22Rv1 (cell line): ENCODE data around the gene TMSB4X.

ENCODE experiments used
- CTCF ChIP-seq: fragments of 450-650 bp; IDR thresholded peaks from 2 replicates; pipeline ENCODE4 v1.5.1; 2017; ENCODE audit warnings: mild to moderate bottlenecking
- ZFX ChIP-seq: fragments of 450-650 bp; IDR thresholded peaks from 2 replicates; pipeline ENCODE4 v1.6.1; 2017; ENCODE audit warnings: antibody characterized with exemption, borderline replicate concordance

DNA sequence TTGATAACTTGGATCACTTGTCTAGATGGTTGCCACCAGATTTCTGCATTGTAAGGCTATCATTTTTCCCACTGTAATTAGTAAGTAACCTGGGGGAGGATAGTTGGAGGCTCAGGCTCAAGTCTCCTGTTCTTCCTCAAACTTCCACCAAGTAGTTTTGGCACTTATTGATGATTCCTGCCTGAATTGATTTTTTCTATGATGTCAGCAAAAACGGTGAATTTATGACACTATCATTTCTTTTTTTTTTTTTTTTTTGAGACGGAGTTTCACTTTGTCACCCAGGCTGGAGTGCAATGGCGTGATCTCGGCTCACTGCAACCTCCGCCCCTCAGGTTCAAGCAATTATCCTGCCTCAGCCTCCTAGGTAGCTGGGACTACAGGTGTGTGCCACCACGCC, 12.4 kb downstream of the TMSB4X start:
- no peak for TF ChIP-seq CTCF
- no peak for TF ChIP-seq ZFX
